Measurements from ENCODE around the gene APOA1. TPM values are rescaled to one million over a fixed set of nuclear protein-coding genes. Genes with fewer than 3 reads are reported as not detected.

The APOA1 gene
- total and polyA plus RNA-seq, 10 of the 15 experiments (the other 5 are each of a cell fraction or from before 2014, with no cell fraction given), result 0.10 to 2.4 (median 0.24) TPM; not detected in 3

GRCh38 chr11:116792869-116793771 is 44.3 kb downstream of the APOA1 start:
- no peak overlapping the region for H3K27ac ChIP-seq (ENCODE audit: control insufficient read depth, insufficient read depth)
- CTCF ChIA-PET, result interaction anchor here (0.6 to 10.9 kb wide), 12 partner anchors 10 to 433 kb away, joined by 3 to 183 read pairs (median 4); partner anchors contain the start of gene APOA1
- ATAC-seq (no peak), DNase-seq (ENCODE audit: low read depth, low spot score) (no peak), FAIRE-seq (no peak)
- RAD21 ChIA-PET (ENCODE audit: unreplicated experiment), result interaction anchor here (0.8 to 3.5 kb wide), 4 partner anchors 42 to 313 kb away, joined by 3 to 56 read pairs (median 8); partner anchors contain the start of gene APOA1
- H3K79me2 ChIP-seq (ENCODE audit: control insufficient read depth, insufficient read depth, low read length), result no peaks in the 10 kb centered on the region; the same call in 1 of the 2 replicates
- no peak overlapping the region for H2AFZ ChIP-seq (ENCODE audit: control insufficient read depth, low read depth, low read length)
- SMC1A ChIA-PET (ENCODE audit: uncharacterized antibody, unreplicated experiment), result interaction anchor here (0.6 to 5.1 kb wide), 6 partner anchors 12 to 437 kb away, joined by 3 to 42 read pairs (median 4); no protein-coding TSS in a partner anchor
- H3K9ac ChIP-seq (ENCODE audit: control insufficient read depth, insufficient read depth, low read length), result no peak overlapping the region
- no TSS peak for BruUV-seq (replicated peaks)
- in situ Hi-C loops (cut with MboI) (no loop called here), intact Hi-C loops (cut with micrococcal nuclease; ENCODE audit: unreplicated experiment) (loop anchor here (5.0 kb wide), 1 partner anchor 434 kb away; no protein-coding TSS in a partner anchor)
- H4K20me1 ChIP-seq (ENCODE audit: control insufficient read depth, insufficient read depth), result no peaks in the 10 kb centered on the region
- POLR2A ChIA-PET, result interaction anchor here (0.9 kb wide), 1 partner anchor 18 kb away, joined by 4 read pairs; no protein-coding TSS in a partner anchor
- H3K4me2 ChIP-seq (ENCODE audit: control insufficient read depth, insufficient read depth), result no peak overlapping the region
- H3K4me3 ChIP-seq, result no peak overlapping the region
- no peak for TF ChIP-seq MYB (IDR thresholded peaks at IDR 0.05; ENCODE audit: borderline replicate concordance, low read depth, low read length)
- no peak for TF ChIP-seq PAX5 (IDR thresholded peaks at IDR 0.05; ENCODE audit: borderline replicate concordance, low read depth, low read length)
- no peak for TF ChIP-seq SMARCA5 (IDR thresholded peaks at IDR 0.05)
- TF ChIP-seq RUNX3 (IDR thresholded peaks at IDR 0.05; ENCODE audit: low read length), result no peak
- TF ChIP-seq RB1 (IDR thresholded peaks at IDR 0.05; ENCODE audit: borderline replicate concordance), result no peak
- TF ChIP-seq JUNB (IDR thresholded peaks at IDR 0.05), result no peak
- TF ChIP-seq SRF (IDR thresholded peaks at IDR 0.05; ENCODE audit: low read depth in 2 of 2, low read length in 2 of 2), result no peak
- TF ChIP-seq BMI1 (IDR thresholded peaks at IDR 0.05; ENCODE audit: borderline replicate concordance), result no peak
- TF ChIP-seq RAD51 (IDR thresholded peaks at IDR 0.05), result no peak
- no peak for TF ChIP-seq PAX8 (IDR thresholded peaks at IDR 0.05)
- TF ChIP-seq MLLT1 (IDR thresholded peaks at IDR 0.05), result no peak
- no peak for TF ChIP-seq CBX5 (IDR thresholded peaks at IDR 0.05; ENCODE audit: low read depth)
- TF ChIP-seq GATAD2B (conservative IDR thresholded peaks at IDR 0.05; ENCODE audit: low read depth), result no peak
- no peak for TF ChIP-seq EZH2 (IDR thresholded peaks at IDR 0.05; ENCODE audit: borderline replicate concordance, control insufficient read depth, low read depth, low read length)
- no peak for TF ChIP-seq MTA2 (IDR thresholded peaks at IDR 0.05; ENCODE audit: low read depth)
- TF ChIP-seq SUPT20H (IDR thresholded peaks at IDR 0.05; ENCODE audit: borderline replicate concordance, control insufficient read depth, low read depth, low read length), result no peak
- TF ChIP-seq MYC (IDR thresholded peaks at IDR 0.05; ENCODE audit: insufficient read depth, insufficient read length, insufficient replicate concordance, low read length, severe bottlenecking), result no peak
- TF ChIP-seq IKZF2 (IDR thresholded peaks at IDR 0.05), result no peak
- H3K9me3 ChIP-seq (replicated peaks; ENCODE audit: control insufficient read depth, insufficient read depth, low read length), result no peaks in the 10 kb centered on the region
- 54% methylated on average over 8 of the region's 8 CpGs for WGBS (ENCODE audit: insufficient coverage, insufficient replicate concordance, low lambda C conversion rate, missing lambda C conversion rate)
- H3K4me1 ChIP-seq (ENCODE audit: control insufficient read depth, insufficient read depth, low read length), result peaks cover 9% of the 10 kb centered on the region
- no peaks in the 10 kb centered on the region for H3K36me3 ChIP-seq (ENCODE audit: control insufficient read depth in 2 of 2, insufficient read depth in 2 of 2, low read length in 1 of 2)
- no peaks in the 10 kb centered on the region for H3K27me3 ChIP-seq (replicated peaks in 1 of 2; ENCODE audit: control insufficient read depth in 2 of 2, insufficient read depth in 2 of 2, low read length in 1 of 2)
